Activated CD8-positive, alpha-beta memory T cell treated with anti-CD3 and anti-CD28 coated beads for 1 hour (primary cell): ENCODE data around the gene RBP5.

Source experiments
- DNase-seq, 2 donors: peaks; one replicate each; pipeline ENCODE4 v3.0.0-alpha.2; 2020; ENCODE audit warnings: low read depth in 1 of 2; ENCODE audit errors: extremely low read depth in 1 of 2

RBP5 gene

GRCh38 chr12:7076493-7076892 is 52.2 kb downstream of the RBP5 start:
- no peak for DNase-seq

GRCh38 chr12:7075939-7076338 is 52.8 kb downstream of the RBP5 start:
- DNase-seq: no peak

- no peak for DNase-seq
Observed at GRCh38 chr12:7075518-7075917, 53.2 kb downstream of the RBP5 start.

DNA sequence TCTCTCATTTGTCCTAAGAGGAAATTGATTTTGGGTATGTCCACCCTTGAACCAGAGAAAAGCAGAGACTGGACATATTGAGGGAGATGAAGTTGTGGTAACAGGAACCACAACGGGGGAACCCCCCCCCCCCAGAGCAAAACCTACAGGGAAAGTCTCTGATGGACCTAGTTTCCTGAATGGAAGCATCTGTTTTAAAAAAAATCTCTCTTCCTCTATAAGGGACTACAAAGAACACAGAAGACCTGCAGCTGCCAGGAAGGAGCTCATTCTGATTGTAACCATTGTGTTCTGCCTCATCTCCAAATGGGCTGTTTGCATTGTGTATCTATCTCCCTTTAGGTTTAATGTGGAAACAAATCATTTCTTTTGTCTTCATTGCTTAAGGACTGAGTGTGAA is 54.7 kb downstream of the RBP5 start:
- no peak for DNase-seq
